GM21526 (cell line): ENCODE data around the gene C14orf93.
A peak's percentile ranks its signal among the peaks of the same experiment; 100 is the strongest.

Experiments
- ATAC-seq: cut with Tn5 transposase; IDR thresholded peaks from one replicate; pipeline ENCODE4 v1.9.1; 2021; ENCODE audit warnings: moderate library complexity; ENCODE audit not compliant: unreplicated experiment, low FRiP score

The C14orf93 gene, protein sequence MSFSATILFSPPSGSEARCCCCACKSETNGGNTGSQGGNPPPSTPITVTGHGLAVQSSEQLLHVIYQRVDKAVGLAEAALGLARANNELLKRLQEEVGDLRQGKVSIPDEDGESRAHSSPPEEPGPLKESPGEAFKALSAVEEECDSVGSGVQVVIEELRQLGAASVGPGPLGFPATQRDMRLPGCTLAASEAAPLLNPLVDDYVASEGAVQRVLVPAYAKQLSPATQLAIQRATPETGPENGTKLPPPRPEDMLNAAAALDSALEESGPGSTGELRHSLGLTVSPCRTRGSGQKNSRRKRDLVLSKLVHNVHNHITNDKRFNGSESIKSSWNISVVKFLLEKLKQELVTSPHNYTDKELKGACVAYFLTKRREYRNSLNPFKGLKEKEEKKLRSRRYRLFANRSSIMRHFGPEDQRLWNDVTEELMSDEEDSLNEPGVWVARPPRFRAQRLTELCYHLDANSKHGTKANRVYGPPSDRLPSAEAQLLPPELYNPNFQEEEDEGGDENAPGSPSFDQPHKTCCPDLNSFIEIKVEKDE

DNA sequence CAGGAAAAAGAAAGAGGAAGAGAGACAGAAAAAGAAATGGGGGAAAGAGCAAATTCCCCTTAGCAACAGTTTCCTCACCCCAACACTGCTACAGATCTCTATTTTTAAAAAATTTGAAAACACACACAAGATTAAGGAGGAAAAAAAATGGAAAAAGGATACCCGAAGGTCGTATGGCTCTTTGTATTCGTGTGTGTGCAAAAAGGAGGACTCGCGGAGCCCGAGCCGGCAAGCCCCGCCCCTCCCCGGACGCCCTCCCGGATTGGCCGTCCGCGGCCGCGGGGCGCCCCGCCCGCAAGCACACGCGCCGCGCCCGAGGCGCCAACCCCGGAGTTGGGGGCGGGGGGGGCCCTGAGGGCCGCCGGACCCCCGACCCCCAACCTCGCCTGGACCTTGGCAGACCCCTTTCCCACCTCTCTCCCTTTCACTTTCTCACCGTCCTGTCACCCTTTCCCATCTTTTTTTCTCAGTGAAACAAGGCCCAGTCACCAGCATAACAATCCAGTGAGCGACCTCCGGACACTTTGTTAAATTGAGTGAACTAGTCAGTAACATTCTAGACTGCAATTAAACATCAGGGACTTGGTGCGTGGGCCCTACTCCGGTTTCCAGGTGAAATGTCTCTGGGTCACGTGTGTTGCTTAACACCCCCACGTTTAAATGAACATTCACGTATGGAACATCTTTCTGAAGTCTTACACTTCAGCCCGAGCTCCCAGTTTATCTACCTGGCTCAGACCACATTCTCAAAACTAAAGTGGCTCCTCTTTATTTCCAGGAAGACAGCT lies at the start of gene C14orf93:
Gene C14orf93 (minus strand): TSS at position 205 of the 788 bp plus-strand sequence. CDS start 11,120 bp downstream, outside the sequence.
- no peak for ATAC-seq

DNA sequence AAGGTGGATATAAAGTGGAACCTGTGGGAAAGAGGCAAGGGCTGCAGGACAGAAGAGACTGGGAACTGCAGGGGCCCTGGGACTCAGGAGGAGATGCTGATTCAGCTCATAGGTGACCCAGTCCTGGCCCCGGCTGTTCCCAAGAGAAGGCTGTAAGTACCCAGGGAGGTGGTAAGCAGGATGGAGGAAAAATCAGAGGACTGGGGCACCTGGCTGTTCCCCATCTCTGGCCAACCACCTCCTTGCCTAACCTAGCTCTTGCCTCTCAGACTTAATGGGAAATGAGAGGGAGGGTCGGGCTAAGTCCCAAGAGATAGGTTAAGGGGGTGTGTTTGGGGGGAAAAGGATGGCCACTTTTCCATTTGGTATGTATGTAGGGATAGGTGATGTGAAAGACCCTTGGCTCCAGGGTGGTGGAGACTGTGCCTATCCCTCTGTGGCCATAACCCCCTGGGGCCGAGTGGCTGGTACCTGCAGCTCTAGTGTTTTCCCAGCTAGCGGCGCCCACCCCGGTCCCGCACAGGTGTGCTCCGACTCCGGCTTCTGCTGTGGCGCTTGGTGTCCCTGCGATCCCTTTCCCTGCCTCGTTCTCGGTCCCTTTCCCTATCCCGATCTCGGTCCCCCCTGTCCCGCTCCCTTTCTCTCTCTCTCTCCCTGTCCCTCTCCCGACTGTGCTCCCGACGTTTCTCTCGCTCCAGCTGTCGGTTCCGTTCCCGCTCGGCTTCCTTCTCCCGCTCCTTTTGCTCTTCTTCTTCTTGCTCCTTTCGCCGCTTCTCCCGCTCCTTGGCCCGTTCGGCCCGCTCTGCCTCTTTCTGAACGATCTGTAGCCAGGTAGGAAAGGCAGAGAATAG lies 48.9 kb upstream of the C14orf93 start:
- no peak for ATAC-seq

DNA sequence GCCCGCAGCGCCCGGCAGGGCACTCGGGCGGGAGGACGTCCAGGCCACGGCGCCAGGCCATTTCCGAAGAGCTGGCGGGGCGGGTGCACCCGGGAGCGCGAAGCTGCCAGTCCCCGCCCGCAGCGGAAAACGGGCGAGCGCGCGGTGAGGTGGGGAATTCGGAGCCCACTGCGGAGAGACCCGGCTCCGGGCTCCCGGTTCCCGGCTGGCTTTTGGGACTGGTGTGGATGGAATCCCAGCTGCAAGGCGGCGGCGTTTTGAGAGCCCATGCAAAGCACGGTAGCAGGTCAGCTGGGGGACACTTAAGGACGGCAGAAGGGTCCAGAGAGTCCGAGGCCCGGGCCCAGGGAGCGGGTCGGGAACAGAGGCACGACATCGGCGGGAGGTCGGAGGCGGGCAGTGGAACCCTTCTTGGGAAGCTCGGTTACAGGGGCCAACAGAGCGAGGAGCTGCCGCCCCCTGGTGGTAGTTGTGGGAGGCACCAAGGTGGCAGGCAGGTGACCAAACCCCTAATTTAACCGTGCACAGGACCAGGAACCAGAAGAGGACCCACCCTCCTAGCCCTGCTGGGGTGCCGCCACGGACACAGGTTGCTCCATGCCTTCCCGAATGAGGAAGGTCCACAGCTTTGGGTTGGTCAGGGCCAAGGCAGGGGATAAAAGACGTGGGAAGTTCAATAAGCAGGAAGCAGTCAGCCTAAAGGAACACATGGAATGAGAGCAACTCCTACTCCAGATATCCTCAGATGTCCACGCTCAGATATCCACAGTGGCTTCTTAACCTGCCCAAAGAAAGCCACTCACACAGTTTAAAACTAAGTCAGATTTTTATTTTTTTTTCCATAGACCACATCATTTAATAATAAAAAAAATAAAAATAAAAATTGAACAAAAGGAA lies 48.1 kb upstream of the C14orf93 start:
- ATAC-seq = peak; percentile 56

DNA sequence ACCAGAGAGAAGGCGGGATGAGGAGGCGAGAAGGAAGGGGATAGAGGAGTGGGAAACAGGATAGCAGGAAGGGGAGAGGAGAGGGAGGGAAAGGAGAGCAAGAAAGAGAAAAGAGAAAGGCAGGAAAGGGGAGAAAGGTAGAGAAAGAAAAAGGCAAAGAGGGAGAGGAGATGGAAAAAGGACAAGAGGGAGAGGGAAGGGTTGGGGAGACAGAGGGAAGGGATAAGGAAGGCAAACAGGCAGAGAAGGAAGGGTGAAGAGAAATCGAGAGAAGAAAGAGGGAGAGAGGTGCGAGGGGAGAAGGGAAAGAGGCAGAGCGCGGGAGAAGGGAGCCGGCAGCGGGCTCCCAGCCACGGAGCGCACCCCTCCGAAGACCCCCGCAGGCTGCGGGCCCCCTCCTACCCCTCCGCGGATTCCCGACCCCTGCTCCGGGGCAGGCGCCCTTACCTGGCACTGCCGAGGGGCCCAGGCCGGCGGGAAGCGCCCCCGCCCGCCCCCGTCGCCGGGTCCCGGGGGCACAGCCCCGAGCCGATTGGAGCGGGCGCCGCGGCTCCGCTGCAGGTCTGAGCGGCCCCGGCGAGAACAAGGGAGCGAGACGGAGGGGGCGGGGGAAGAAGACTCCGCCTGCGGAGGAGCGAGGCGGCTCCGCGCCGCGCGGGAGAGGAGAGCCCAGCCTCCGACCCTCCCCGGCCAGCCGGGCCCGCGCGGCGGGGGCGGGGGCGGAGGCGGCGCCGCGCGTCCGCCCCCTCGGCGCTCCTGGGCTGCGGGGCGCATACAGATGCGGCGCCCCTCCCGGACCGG lies 47.2 kb upstream of the C14orf93 start, which contains the start of gene CDH24:
Gene CDH24 (minus strand): TSS at position 565 of the 801 bp plus-strand sequence. CDS start 1,787 bp downstream, outside the sequence.
- peak; percentile 39 for ATAC-seq

DNA sequence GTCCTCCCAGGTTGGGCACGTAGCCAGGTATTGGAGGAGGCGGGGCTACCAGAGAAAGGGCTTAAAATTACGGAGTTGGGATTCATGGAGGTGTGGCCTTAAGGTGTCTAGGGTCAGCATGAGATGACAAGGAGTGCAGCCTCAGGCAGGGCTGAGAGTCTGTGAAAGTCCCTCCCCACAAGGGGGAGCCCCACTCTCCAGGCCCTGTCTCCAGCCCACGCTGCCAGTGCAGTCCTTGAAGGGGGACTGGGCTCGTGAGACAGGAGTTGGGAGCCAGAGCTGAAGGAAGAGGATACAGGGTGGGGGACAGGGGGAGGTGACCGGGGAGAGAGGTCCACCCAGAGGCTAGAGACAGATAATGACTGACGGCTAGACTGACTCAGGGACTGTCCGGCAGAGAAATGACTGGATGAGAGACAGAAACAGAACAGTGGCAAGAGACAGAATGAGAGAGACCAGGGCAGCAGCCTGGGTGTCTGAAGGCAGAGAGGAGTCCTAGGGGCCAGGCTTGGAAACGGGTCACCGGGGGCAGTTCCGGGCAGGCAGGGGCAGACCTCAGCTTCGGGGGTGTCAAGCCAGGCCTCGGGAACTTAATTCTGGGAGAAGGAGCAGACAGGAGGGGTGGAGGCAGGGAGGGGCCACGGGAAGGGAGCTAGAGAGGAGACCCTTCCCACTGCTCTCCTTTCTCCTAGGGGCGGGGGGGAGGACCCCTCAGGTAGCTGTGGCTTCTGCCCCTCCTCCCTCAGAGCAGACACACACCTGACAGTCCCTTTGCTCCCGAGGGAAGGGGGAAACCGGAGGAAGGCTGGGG lies 46.4 kb upstream of the C14orf93 start:
- ATAC-seq = peak; percentile 46

DNA sequence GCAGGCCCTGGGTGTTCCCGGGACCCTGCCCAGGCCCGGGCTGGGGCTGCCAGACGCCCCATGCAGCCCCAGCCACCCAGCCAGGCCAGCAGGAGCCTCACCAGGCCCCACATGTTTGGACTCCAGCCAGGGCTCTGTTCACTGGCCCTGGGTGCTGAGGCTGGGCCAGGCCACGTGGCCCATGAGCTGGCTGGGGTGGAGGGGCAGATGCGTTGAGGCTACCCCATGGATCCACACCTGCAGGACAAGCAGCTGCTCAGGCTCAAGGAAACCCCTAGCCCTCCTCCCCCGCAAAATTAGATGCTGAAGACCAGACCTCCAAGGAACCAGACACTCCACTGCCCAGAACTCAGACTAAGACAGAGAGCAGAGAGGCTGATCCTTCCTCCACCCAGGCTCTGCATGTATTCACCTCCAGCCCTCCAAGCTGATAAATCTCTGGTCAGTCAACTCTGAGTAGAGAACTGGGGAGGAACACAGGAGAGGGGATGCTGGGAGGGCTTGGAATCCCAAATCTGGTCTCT lies 45.7 kb upstream of the C14orf93 start:
- no peak for ATAC-seq

DNA sequence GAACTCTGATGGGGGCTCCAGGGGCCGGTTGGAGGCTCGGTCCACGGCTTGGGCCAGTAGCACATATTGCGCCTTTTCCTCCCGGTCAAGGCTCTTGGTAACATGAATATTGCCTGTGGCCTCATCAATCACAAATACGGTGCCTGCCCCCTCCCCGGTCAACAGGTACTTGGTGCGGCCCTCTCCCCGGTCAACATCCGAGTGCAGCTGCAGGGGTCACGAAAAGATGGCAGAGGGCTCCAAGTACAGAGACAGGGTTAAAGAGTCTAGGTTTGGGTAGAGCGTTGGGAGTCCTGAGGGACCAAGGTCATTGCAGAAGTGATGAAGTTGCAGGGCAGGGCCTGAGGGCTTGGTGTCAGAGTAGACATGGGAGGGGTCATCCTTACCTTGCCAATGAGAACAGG lies 45.2 kb upstream of the C14orf93 start:
- ATAC-seq = no peak

DNA sequence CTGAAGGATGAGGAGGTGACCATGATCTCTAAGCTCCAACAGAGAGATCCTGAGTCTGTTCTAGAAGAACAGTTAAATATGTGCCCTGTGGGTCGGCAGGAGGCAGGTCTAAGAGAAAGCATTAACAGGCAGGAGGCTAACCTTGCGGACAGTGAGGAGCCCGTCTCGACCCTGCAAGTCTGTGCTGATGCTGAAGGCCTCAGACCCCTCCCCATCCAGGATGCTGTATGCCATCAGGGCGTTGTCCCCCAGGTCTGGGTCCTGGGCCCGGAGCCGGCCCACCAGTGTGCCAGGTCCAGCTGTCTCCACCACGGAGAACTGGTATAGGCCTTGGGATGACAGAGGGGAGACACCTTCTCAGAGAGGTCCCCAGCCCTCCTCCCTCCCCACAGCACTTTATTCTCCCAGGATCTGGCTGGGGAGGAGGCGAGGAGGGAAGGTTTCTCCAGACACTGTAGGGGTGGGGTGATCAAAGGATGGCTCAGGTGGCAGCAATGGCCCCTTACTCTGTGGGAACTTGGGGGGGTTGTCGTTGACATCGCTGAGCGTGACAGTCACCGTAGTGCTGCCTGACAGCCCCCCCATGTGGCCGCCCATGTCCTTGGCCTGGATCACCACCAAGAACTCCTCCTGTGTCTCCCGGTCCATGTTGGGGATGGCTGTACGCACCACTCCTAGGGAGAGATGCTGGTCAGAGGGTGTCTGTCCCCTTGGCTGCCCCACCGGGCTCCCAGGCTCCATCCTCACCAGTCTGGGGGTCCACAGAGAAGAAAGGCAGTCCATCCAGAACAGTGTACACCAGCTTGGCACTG lies 44.3 kb upstream of the C14orf93 start:
- ATAC-seq = no peak

DNA sequence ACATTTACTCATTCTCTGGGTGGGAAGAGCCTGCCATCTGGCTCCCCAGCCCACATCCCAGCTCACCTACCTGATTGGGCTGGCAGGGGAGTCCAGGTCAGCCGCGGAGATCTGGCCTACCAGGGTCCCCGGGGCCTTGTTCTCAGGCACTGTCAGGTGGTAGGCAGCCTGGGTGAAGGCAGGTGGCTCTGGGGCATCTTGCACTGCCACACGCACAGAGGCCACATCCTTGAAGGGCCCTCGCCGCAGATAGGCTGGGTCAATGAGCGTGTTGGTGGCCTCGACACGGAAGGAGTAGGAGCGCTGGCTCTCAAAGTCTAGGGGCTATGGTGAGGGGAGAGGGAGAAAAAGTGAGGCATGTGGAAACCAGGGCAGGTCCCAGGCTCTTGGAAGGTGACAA lies 43.5 kb upstream of the C14orf93 start:
- no peak for ATAC-seq

DNA sequence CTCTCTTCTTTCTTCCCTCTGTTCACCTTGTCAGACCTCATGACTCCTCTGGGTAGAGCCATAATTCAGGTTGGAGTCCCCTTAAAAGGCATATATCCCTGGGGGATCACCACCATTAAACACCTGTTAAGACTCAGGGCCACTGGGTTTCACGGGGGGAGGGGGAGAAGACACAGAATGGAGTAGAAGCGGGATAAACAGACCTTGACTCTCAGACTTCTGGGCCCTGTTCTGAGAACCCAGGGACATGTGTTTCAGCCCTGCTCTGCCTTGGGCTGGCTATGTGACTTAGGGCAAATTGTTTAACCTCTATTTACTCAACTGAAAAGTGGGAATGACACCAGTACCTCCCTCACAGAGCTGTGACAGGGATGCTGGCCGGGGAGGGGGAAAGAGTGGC lies 42.7 kb upstream of the C14orf93 start:
- ATAC-seq = no peak

DNA sequence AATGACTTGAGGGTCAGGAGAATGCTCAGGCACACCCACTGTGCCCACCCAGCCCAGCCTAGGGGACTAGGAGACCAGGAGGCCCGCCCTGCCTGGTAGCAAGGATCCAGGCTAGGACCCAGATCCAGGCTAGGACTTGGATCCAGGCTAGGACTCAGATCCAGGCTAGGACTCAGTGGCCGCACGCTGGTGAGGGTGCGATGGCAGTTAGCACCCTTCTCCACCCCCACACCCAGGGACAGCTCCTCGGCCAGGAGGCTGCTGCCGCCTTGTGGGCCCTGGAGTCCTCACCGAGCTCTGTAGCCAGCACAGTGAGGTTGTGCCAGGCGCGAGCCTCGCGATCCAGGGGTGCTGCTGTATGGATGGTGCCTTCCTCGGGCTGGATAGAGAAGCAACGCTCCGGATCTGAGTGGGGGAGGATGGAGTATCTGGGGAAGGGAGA lies 42.3 kb upstream of the C14orf93 start:
- no peak for ATAC-seq

DNA sequence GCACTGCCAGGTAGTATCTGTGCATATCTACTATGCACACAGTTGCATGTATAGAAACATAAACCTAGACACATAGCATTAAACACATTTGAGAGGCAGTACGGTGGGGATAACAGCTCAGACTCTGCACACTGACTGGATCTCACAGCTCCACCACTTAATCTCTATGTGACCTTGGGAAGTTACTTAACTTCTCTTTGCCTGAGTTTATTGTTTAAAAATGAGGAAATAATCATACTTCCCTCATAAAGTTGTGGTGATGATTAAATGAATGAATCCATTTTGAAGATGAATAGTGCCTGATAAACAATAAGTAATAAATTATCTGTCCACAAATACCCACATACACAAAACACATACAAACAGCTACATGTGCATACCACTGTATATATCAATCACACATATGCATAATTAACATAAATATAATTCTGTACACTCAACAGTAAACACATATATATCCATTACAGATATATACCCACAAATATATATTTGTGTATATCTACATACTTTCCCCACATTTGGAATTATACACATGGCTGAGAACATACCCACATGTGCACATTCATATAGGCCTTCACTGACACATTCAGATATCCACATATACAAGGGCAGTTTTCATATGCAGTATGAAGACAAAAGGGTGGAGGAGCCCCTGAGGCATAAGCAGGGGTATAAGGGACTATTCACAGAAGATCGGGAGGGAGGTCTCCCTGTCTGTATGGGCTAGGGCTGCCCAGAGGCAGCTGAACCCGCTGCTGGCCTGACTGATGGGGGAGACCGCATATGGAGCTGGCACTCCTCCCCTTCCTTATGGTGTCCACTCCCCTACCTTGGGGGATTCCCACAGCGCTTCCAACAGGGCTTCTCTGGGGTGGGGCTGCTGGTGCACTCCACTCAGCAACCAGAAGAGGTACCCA lies 41.5 kb upstream of the C14orf93 start:
- ATAC-seq = no peak

DNA sequence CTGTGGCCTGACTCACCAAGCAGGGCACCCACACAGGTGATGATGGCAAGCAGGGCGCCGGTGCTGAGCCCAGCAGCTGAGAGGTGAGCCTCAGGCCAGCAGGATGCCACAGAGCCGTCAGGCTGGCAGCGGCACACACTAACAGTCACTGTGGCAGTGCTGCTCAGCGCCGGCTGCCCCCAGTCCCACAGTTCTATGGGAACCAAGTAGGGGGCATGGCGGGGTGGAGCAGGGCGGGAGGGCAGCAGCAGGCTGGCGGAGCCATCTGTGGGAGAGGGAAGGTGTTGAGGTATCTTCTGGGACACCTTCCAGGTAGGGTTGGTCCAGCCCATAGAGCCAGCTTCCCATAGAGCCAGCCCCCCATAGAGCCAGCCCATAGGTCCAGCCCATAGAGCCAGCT lies 39.1 kb upstream of the C14orf93 start:
- no peak for ATAC-seq

DNA sequence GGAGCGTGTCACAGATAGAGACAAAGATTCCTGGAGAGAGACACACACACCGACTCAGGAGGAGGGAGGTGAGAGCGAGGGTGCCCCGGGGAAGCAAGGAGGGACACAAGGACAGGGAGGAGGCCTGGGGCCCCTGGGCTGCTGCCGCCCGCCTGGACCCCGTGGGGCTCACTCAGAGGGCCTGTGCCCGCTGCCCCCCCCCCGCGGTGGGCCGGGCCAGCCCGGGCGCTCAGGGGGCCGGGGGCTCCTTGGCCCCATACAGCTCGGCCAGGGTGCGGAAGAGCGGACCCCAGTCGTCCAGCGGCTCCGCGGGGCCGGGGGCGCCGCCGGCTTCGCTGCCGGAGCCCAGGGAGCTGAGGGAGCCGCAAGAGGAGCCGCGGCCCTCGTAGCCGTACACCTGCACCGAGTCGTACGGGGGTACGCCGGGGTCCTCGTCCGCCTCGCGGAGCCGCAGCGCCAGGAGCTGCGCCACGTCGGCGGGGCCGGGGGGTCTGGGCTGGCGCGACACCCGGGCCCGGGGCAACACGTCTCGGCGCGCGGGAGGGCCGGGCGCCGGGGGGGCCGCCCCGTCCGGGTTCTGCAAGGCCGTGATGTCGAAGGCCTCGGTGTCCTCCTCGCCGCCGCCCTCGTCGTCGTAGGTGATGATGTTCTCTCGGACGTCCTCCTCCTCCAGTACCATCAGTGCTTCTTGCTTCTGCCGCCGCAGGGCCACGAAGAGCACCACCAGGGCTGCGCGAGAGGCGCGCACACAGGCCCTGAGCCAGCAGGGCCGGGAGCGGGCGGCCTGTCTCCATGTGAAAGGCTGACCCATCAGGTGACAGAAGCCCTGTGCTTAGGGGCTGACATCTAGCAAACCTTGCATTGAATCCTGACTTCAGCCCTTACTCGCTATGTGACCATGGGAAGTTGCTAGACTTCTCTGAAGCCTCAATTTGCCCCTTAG lies 38.1 kb upstream of the C14orf93 start:
- ATAC-seq = no peak
